EL (cell line): ENCODE measurements around the gene ZEB2.

Experiments
- DNase-seq: peaks from one replicate; pipeline ENCODE4 v3.0.0-alpha.2; 2016

The ZEB2 gene

GRCh38 chr2:144414324-144414845 lies 105.5 kb downstream of the ZEB2 start:
- DNase-seq, result peak; percentile 84

- no peak for DNase-seq
Observed at GRCh38 chr2:144412709-144413108, 107.2 kb downstream of the ZEB2 start.

GRCh38 chr2:144411473-144411872 lies 108.4 kb downstream of the ZEB2 start:
- DNase-seq, result no peak

- DNase-seq, result no peak
Observed at GRCh38 chr2:144409241-144409640, 110.7 kb downstream of the ZEB2 start.

DNA sequence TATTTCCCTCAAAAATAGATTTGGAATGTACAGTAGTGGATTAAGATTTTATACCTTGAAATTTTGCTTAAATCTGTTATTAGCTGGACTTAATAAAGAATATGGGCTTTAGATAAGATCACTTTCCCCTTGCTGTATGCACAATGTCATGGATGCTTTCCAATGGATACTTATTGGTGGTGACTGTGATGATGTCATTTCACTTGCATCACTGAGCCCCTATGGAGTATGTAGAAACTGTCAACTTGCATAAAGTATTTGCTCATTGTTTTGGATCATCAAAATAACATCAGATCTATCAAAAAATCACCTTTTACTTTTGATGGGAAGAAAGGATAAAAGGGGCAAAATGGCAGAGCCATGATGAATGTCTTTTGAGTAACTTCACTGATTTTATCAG lies 112.7 kb downstream of the ZEB2 start:
- DNase-seq, result no peak

GRCh38 chr2:144405982-144406788 lies 113.7 kb downstream of the ZEB2 start:
- peak; percentile 40 for DNase-seq

DNA sequence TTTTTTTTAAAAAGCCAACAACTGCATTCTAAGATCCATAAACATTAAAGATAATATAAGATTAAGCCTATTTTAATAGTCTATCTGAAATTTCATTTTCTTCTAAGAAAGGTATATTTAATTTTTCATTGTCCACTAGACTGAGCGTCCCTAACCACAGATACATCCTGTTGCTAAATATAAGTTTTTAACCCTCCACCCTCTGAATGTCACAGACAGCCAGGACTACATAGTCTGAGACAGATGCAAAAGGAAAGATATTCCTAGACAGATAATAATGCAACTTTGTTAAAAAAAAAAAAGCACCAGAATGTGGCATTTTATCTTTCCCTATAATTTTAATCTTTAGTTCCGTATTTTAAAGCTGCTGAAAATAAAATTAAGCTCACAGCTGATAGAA lies 114.6 kb downstream of the ZEB2 start:
- DNase-seq, result no peak

GRCh38 chr2:144404586-144405314 lies 115.2 kb downstream of the ZEB2 start:
- DNase-seq, result no peak

GRCh38 chr2:144403933-144404332 lies 116.0 kb downstream of the ZEB2 start:
- no peak for DNase-seq

- DNase-seq, result no peak
Observed at GRCh38 chr2:144402251-144402650, 117.7 kb downstream of the ZEB2 start.

DNA sequence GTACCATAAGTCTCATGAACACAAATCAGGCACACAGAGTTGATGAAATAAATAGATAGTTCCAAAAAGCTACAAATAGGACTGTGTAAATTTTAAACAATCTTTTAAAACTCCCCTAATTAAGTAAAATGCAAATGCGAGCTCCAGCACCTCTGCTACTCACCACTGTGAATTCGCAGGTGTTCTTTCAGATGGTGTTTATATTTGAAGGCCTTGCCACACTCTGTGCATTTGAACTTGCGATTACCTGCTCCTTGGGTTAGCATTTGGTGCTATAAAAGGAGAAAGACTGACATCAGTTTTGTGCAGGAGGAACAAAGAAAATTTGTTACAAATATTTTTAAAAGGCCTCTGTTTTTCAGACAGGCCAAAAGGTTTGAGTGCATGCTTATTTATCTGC lies 118.9 kb downstream of the ZEB2 start:
- no peak for DNase-seq

GRCh38 chr2:144396318-144396717 lies 123.6 kb downstream of the ZEB2 start:
- no peak for DNase-seq

- peak; percentile 17 for DNase-seq
Observed at GRCh38 chr2:144390424-144391020, 129.4 kb downstream of the ZEB2 start.

DNA sequence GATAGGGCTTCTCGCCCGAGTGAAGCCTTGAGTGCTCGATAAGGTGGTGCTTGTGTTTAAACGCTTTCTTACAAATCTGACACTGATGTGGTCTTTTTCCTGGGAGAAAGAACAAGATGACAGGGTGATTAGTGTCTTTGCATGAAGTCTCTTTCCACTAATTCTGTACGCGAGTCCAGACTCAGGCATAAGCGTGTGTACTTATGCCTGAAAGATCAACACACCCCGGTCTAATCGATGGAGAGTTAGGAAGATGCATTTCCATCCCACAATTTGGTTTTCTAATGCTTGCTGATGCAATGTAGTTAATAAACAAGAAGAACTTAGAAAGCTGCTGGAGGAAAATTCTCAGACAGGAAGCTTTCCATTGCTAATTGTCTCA lies 130.0 kb downstream of the ZEB2 start:
- DNase-seq, result no peak

GRCh38 chr2:144389151-144389929 lies 130.6 kb downstream of the ZEB2 start:
- no peak for DNase-seq

DNA sequence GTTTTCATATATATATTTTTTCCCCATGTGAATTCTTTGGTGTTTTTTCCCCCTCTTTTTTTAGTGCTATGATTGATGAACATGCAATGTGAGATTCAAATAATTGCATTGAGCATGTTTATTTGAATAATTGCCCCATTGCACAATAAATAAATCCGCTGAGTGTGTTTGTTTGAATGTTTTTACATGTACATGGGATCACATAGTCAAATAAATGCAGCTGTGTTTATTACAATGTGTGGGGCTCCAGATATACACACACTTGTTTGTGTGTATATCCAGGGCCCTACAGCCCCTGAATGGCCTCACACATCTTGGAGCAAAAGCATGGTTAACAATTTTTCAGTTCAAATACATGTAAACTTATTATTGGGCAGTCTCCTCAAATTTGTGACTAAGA lies 134.5 kb downstream of the ZEB2 start:
- no peak for DNase-seq

DNA sequence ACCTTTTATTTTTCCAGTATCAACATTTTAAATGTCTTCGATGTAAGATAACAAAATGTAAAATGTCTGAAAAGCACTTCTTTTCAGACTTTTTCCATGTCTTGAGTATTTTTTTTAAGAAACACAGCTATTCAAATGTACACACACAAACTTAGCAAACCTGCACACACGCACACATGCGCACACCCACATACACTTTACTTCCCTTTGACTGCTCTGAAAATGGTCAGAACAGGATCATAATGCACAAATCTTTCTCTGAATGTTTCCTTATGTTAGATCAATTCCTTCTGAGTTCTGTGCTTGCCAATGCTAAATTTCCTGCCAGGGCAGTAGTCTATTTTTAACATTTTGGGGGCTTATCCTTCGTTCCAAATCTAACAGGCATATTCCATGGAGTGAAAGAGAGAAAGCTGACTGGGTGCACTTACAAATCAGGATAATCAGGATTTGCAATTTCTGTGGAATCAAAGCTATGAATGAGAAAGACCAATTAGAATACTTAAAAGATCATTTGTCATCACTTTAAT lies 136.3 kb downstream of the ZEB2 start:
- DNase-seq, result no peak

GRCh38 chr2:144382849-144383248 lies 137.1 kb downstream of the ZEB2 start:
- no peak for DNase-seq

- no peak for DNase-seq
Observed at GRCh38 chr2:144381716-144382115, 138.2 kb downstream of the ZEB2 start.

DNA sequence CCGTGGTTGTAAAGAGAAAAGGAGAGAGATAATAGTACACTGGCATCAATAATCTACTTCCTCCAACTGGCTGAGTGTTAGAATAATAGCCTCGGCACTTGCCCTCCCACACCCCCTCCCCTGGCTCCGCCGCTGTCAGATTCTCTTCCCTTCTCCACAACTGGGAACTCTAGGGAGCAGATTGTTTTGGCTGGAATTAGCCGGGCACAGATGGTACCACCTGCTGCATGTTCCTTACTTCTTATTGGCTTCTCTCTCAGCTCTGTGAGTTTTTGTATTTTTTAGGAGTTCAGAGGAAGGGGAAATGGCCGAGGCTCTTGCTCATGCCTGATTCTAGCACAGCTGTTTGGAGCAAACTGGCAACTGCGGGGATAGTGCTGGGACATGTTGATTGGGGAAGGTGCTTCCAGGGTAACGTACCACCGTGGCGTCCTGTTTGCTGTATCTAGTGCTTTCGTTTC lies 140.0 kb downstream of the ZEB2 start:
- DNase-seq, result no peak

DNA sequence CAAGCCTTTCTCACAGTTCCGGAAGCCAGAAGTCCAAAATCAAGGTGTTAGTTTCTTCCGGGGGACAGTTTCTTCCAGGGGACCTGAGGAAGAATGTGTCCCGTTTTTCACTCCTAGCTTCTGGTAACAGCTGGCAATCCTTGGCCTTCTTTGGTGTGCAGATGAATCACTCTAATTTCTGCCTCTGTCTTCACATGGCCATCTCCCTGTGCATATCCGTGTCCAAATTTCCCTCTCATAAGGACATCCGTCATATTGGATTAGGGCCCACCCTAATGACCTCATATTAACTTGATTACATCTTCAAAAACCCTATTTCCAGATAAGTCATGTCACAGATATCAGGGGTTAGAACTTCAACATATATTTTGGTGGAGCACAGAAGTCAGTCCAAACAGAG lies 141.4 kb downstream of the ZEB2 start:
- DNase-seq, result peak; percentile 9

- DNase-seq, result peak; percentile 44
Observed at GRCh38 chr2:144377914-144378313, 142.0 kb downstream of the ZEB2 start.

- peak; percentile 8 for DNase-seq
Observed at GRCh38 chr2:144376926-144377325, 143.0 kb downstream of the ZEB2 start.
